IPS DF 4.7 (cell line): ENCODE measurements around the gene RNU7-1.

Experiments
- DNase-seq: peaks from one replicate; pipeline ENCODE4 v3.0.0-alpha.2; 2013; ENCODE audit warnings: low spot score; ENCODE audit errors: extremely low read depth

The RNU7-1 gene

GRCh38 chr12:6917491-6918231, 26.0 kb upstream of the RNU7-1 start:
- no peak for DNase-seq

- DNase-seq, result no peak
Observed at GRCh38 chr12:6919588-6919987, 24.0 kb upstream of the RNU7-1 start.

- DNase-seq, result no peak
Observed at GRCh38 chr12:6921539-6921938, 22.1 kb upstream of the RNU7-1 start.

DNA sequence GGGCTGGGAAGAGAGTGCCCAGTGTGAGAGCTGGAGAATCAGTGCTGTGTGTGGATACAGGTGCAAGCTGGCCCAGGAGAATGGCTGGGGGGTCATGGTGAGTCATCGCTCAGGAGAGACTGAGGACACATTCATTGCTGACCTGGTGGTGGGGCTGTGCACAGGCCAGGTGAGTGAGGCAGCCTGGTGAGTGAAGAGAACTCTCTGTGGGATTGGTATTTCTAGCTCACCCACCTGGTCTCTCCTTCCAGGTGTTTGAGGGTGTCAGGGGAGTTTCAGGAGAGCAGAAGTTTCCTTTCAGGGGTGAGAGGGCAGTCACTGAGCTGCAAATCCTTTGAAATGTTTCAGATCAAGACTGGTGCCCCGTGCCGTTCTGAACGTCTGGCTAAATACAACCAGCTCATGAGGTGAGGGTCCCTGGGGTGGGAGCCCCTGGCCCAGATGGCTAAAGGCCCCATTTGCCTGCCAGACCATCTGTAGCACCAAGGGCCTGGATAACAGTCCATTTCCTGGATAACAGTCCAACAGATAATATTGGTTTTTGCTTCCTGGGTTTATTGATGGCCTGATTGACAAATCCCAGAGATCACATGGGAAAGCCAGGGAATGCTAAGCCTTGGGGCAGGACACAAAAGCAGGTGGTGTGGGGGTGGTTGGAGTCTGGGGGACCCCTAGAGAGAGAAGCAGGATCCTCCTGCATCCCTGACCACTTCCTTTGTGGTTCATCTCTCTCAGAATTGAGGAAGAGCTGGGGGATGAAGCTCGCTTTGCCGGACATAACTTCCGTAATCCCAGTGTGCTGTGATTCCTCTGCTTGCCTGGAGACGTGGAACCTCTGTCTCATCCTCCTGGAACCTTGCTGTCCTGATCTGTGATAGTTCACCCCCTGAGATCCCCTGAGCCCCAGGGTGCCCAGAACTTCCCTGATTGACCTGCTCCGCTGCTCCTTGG, 21.3 kb upstream of the RNU7-1 start:
- no peak for DNase-seq

- no peak for DNase-seq
Observed at GRCh38 chr12:6923003-6923732, 20.4 kb upstream of the RNU7-1 start.

- DNase-seq, result no peak
Observed at GRCh38 chr12:6923851-6924250, 19.8 kb upstream of the RNU7-1 start.

DNA sequence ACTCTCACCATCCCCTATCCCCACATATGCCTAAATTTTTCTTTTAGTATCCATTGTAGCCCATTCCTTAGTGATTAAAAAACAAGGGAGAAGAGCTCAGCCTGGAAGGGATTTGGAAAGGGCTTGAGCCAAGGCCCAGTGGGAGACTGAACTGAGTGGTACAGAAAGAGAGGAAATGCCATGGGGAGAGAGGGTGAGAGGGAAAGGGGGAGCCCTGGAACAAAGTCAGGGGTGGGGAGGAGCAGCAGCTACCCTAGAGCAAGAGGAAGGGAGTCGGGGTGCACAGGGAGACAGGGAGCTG, 18.4 kb upstream of the RNU7-1 start:
- no peak for DNase-seq

- DNase-seq, result no peak
Observed at GRCh38 chr12:6925540-6926279, 17.9 kb upstream of the RNU7-1 start.

- no peak for DNase-seq
Observed at GRCh38 chr12:6927379-6928021, 16.1 kb upstream of the RNU7-1 start, which contains the start of gene ATN1. Gene ATN1, plus strand, starts transcription at chr12:6927959. Its CDS starts 6,043 bp downstream, at chr12:6934002.

GRCh38 chr12:6928022-6928702, 15.5 kb upstream of the RNU7-1 start:
- no peak for DNase-seq

DNA sequence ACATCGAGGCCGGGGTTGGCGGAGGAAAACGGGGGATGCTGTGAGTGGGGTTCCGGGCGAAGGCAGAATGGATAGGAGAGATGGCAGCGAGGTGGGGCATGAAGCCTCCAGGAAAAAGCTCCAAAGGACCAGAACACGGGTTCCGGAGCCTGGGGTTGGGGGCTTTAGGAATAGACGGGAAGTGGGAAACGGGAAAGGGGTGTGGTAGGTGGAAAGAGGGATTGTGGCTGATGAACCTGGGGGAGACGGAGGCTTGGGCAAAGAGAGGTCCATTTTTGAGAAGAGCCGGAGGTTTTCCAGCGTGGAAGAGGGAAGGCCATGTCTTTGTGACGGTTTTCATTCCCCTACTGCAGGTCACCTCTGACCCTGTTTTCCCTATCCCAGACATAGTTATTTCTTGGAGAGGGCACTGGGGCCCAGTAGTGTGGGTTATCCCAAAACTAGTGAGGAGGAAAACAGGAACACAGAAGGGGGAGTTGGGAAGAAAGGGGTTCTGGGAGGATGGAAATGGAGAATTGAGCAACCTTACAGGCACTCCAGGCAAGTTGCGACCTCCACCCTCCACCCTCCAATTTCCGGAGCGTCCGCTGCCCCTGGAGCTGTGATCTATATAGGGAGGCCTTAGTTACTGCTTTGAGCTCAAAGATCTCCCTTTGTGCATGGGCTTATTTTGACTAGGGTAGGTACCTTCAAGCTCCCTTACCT, 14.8 kb upstream of the RNU7-1 start:
- DNase-seq, result no peak

- no peak for DNase-seq
Observed at GRCh38 chr12:6929466-6930452, 13.9 kb upstream of the RNU7-1 start.

GRCh38 chr12:6932766-6933165, 10.8 kb upstream of the RNU7-1 start:
- DNase-seq, result no peak

GRCh38 chr12:6934110-6934509, 9.5 kb upstream of the RNU7-1 start:
- DNase-seq, result no peak

DNA sequence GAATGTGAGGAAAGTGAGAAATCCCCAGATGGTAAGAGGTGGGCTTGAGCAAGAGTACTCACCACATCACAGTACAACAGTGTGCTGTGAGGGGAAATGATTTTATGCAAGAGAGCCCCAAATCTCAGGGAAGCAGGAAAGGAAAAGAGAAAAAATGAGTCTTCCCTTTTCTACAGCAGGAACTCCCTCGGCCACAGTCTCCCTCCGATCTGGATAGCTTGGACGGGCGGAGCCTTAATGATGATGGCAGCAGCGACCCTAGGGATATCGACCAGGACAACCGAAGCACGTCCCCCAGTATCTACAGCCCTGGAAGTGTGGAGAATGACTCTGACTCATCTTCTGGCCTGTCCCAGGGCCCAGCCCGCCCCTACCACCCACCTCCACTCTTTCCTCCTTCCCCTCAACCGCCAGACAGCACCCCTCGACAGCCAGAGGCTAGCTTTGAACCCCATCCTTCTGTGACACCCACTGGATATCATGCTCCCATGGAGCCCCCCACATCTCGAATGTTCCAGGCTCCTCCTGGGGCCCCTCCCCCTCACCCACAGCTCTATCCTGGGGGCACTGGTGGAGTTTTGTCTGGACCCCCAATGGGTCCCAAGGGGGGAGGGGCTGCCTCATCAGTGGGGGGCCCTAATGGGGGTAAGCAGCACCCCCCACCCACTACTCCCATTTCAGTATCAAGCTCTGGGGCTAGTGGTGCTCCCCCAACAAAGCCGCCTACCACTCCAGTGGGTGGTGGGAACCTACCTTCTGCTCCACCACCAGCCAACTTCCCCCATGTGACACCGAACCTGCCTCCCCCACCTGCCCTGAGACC, 8.0 kb upstream of the RNU7-1 start:
- DNase-seq, result no peak

GRCh38 chr12:6936194-6936635, 7.4 kb upstream of the RNU7-1 start:
- no peak for DNase-seq
